PFSK-1 (cell line): ENCODE results near the gene KCNQ2.

Experiments
- FOXP2 ChIP-seq: optimal IDR thresholded peaks from 2 replicates; pipeline ENCODE3; 2011; ENCODE audit warnings: borderline replicate concordance, control low read depth, inconsistent platforms; ENCODE audit not compliant: insufficient read depth; ENCODE audit errors: extremely low read length, extremely low read depth
- POLR2AphosphoS5 ChIP-seq: IDR thresholded peaks from 2 replicates; pipeline ENCODE4 v1.6.1; 2012; ENCODE audit warnings: low read depth, mild to moderate bottlenecking, control low read depth, low read length, moderate library complexity
- REST ChIP-seq, 2 experiments: IDR thresholded peaks; 2 replicates each; pipeline versions ENCODE4 v1.6.1 to v1.8.0; 2011 to 2012; ENCODE audit warnings: low read depth in 2 of 2, low read length in 2 of 2, control low read depth in 1 of 2, inconsistent platforms in 1 of 2, mild to moderate bottlenecking in 1 of 2, moderate library complexity in 1 of 2; ENCODE audit not compliant: insufficient read depth in 1 of 2
- SIN3A ChIP-seq: IDR thresholded peaks from 2 replicates; pipeline ENCODE4 v1.6.1; 2012; ENCODE audit warnings: mild to moderate bottlenecking, low read length, moderate library complexity, borderline replicate concordance; ENCODE audit not compliant: insufficient read depth
- TAF1 ChIP-seq: IDR thresholded peaks from 2 replicates; pipeline ENCODE4 v1.6.1; 2012; ENCODE audit warnings: low read length, control low read depth, borderline replicate concordance; ENCODE audit not compliant: insufficient read depth

Gene KCNQ2

DNA sequence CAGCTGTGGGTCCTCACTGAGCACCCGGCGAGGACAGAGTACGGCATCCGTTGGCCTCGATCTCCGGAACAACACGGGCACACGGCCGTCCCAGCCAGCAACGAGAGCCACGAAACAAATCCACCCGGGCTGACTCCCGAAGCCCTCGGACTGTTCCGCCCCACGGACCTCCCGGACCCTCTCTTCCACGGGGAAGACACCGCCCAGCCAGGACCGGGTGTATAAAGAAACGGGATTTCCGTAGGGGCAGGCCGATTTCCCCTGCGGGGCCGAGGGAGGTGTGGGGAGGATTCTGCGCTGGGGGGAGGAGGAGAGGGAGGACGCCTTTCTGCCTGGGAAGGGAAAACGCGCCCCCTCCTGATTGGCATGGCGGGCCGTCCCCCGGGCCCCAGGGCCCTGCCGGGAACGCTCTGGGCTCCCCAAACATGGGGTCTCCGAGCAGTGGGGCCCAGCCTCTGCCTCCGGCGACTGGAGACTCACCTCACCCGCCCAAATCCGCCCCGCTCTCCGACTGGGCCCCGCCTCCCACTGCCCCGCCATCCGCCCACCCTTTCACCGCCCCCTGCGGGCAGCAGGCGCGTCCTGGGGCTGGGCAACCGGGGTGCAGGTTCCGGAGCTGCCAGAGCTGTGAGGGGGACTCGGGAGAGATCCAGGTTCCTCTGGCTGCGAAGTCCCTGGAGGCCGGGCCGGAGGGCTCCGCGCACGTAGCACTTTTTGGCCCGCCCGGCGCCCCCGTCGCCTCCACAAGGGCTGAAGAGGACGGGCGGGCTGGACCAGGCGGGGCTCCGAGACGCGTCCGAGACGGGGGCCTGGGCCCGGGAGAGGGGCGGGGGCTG is 47.4 kb upstream of the KCNQ2 start:
- TF ChIP-seq TAF1 = no peak
- no peak for TF ChIP-seq FOXP2
- no peak for TF ChIP-seq POLR2AphosphoS5

DNA sequence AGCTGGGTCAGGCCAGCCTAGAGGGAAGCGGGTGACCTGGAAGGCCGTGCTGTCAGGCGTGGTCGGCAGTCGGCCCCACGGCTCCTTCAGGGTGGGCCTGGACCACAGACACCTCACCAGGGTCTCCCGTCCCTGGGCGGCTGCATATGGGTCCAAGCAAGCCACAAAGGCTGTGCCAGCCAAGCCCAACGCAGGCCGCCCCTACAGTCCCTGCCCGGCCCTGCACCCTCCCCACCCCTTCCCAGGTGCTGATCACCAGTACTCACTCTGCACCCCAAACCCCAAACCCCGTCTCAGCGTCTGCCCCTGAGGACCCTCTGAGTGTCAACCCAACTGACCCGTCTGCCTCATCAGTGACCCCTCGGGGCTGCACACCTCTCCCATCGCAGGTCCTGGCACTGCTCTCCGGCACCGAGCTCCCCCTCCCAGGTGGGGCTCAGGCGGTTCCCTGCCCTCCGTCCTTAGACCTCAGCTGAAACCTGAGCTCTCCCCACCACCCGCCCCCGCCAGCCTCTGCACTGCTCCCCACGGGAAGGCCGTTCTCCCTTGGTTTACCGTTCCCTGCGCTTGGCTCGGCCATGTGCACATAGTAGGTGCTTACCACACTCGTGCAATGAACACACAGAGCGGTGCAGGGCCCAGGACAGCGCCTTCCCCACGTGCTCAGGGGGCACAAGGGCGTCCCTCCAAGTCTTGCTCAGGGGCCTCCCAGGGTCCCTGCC is 46.7 kb upstream of the KCNQ2 start:
- TF ChIP-seq POLR2AphosphoS5 (no peak), REST (IDR thresholded peaks at IDR 0.05; ENCODE audit: insufficient read depth in 1 of 2, low read depth in 2 of 2, low read length in 2 of 2) (no peak), TAF1 (no peak), FOXP2 (no peak), SIN3A (no peak)

GRCh38 chr20:63518351-63518861 is 46.0 kb upstream of the KCNQ2 start:
- TF ChIP-seq FOXP2 (no peak), SIN3A (no peak), TAF1 (no peak), REST (IDR thresholded peaks at IDR 0.05; ENCODE audit: insufficient read depth in 1 of 2, low read depth in 2 of 2, low read length in 2 of 2) (no peak), POLR2AphosphoS5 (no peak)

DNA sequence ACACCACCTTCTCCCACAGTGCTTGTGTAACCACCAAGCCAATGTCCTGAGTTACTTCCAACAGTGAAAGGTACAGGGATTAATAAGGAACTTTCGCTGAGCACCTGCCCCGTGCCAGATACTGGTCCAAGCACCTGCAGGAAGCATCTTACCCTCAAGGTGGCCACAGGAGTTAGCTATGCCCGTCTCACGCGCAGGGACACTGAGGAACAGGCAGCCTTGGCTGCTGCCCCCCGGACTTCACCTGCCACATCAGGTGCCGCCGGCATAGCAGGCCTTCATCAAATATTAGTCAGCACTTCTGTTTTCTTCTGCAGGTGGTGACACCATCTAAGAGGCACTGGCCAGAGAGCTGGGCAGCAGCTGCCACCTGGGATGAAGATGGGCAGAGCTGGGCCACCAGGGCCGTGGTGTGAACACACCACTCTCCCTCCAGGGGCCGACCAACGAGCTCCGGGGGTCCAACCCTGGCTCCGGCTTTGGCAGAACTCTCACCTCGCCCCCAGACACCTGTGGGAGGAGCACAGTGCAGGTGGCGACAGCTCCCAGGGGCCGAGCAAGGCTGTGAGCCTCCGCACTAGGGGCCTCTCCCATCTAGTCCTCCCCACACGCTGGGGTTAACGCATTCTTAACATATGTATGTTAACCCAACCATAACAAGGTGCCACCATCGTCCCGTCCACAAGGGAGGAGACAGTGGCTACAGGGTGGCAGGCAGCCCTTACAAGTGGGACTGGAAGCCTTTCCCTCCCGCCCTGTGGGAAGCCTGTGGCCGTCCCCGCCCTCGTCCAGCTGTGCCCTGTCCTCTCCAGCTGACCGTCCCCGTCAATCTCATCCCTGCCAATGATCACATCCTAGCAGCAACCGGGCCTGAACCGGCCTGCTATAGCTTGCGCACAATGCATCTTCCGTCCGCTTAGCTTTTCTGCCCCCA is 45.2 kb upstream of the KCNQ2 start:
- TF ChIP-seq REST (IDR thresholded peaks at IDR 0.05; ENCODE audit: insufficient read depth in 1 of 2, low read depth in 2 of 2, low read length in 2 of 2) (no peak), SIN3A (no peak), POLR2AphosphoS5 (no peak), FOXP2 (no peak), TAF1 (no peak)

DNA sequence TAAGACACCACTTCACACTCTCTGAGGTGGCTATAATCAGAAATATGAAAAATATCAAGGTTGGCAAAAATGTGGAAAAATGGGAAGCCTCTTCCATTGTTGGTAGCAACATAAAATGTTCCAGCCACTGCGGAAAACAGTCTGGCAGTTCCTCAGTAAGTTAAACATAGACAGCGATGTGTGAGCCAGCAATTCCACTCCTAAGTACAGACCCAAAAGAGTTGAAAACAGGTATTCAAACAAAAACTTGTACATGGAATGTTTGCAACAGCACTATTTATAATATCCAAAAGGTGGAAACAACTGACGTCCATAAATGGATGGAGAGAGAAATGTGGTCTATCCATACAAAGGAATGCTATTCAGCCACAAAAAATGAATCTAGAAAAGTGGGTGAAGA is 40.8 kb upstream of the KCNQ2 start:
- TF ChIP-seq SIN3A = no peak
- no peak for TF ChIP-seq POLR2AphosphoS5
- TF ChIP-seq TAF1 = no peak
- TF ChIP-seq FOXP2 = no peak
- TF ChIP-seq REST (IDR thresholded peaks at IDR 0.05; ENCODE audit: insufficient read depth in 1 of 2, low read depth in 2 of 2, low read length in 2 of 2) = no peak
